Vagina (tissue), 2 donors: ENCODE data around the gene PI4KA. TPM values are rescaled to one million over a fixed set of nuclear protein-coding genes. Genes with fewer than 3 reads are reported as not detected.

ENCODE experiments used
- DNase-seq, 2 donors: peaks; one replicate each; pipeline ENCODE4 v3.0.0-alpha.2; 2017; ENCODE audit errors: extremely low spot score in 2 of 2
- H3K27ac ChIP-seq: fragments of 200-600 bp; sonication (generic); one replicate; pipeline ENCODE4 v1.5.1; 2019
- H3K27me3 ChIP-seq: fragments of 200-600 bp; sonication (generic); one replicate; pipeline ENCODE4 v1.5.1; 2019
- H3K36me3 ChIP-seq, 2 donors: fragments of 200-600 bp; sonication (generic); one replicate each; pipeline ENCODE4 v1.5.1; 2017 to 2019
- H3K4me1 ChIP-seq: fragments of 200-600 bp; sonication (generic); one replicate; pipeline ENCODE4 v1.5.1; 2019
- H3K4me3 ChIP-seq, 2 donors: fragments of 200-600 bp; sonication (generic); 1 replicate in 1 of 2; 2 replicates in 1 of 2; pipeline ENCODE4 v1.5.1; 2016 to 2019
- H3K9me3 ChIP-seq: fragments of 200-600 bp; sonication (generic); one replicate; pipeline ENCODE4 v1.5.1; 2019
- CTCF ChIP-seq, 3 experiments: fragments of 450-650 bp in 2 of 3; fragments of 200-600 bp in 1 of 3; sonication (generic) in 1 of 3; IDR thresholded peaks; one replicate each; pipeline ENCODE4 v1.5.1; 2017 to 2019; ENCODE audit warnings: antibody characterized with exemption in 3 of 3, mild to moderate bottlenecking in 2 of 3, moderate library complexity in 2 of 3
- POLR2A ChIP-seq, 2 donors: fragments of 450-650 bp; IDR thresholded peaks; one replicate each; pipeline ENCODE4 v1.6.1; 2017; ENCODE audit warnings: antibody characterized with exemption in 2 of 2, mild to moderate bottlenecking in 2 of 2, moderate library complexity in 2 of 2
- POLR2AphosphoS5 ChIP-seq, 2 donors: sonication (generic); formaldehyde crosslinking; IDR thresholded peaks; one replicate each; pipeline ENCODE4 v1.9.0; 2017; ENCODE audit warnings: antibody characterized with exemption in 2 of 2, mild to moderate bottlenecking in 2 of 2, low read depth in 1 of 2; ENCODE audit not compliant: insufficient read depth in 1 of 2
- intact Hi-C: fragments of 100-400 bp; cut with DNase I; formaldehyde crosslinking; loops from one replicate; pipeline ENCODE4 v1.15.1; 2023
- total RNA-seq: library from RNA; depleted of rRNA; stranded (reverse); fragments of >200 nt; gene quantifications from one replicate; pipeline ENCODE4 v1.2.3, GENCODE V29; 2016

The PI4KA gene
- total RNA-seq, 1 donor from 2014 or later = 135 TPM

- DNase-seq = no peak
- H3K36me3 ChIP-seq = peaks cover 0 to 17% of the 10 kb centered on the region in 2 donors
- TF ChIP-seq POLR2AphosphoS5 (IDR thresholded peaks at IDR 0.05; ENCODE audit: insufficient read depth in 1 of 2, low read depth in 1 of 2) = no peak
- no peak for TF ChIP-seq CTCF (IDR thresholded peaks at IDR 0.05)
- TF ChIP-seq POLR2A (IDR thresholded peaks at IDR 0.05) = no peak
- no peak overlapping the region for H3K27ac ChIP-seq
- H3K27me3 ChIP-seq = no peaks in the 10 kb centered on the region
- H3K4me1 ChIP-seq = peaks cover 47% of the 10 kb centered on the region
- intact Hi-C loops = no loop called here
- H3K4me3 ChIP-seq = no peak overlapping the region
- no peaks in the 10 kb centered on the region for H3K9me3 ChIP-seq
Measured at GRCh38 chr22:20869234-20869633, 10.6 kb upstream of the PI4KA start.

- Histone ChIP-seq H3K36me3 (peaks cover 0 to 17% of the 10 kb centered on the region in 2 donors), H3K27ac (peak overlapping the region; percentile 81), H3K4me1 (peaks cover 51% of the 10 kb centered on the region), H3K27me3 (no peaks in the 10 kb centered on the region), H3K4me3 (no peak overlapping the region), H3K9me3 (no peaks in the 10 kb centered on the region)
- no peak for DNase-seq
- TF ChIP-seq POLR2A (IDR thresholded peaks at IDR 0.05) = no peak
- no peak for TF ChIP-seq POLR2AphosphoS5 (IDR thresholded peaks at IDR 0.05; ENCODE audit: insufficient read depth in 1 of 2, low read depth in 1 of 2)
- no peak for TF ChIP-seq CTCF (IDR thresholded peaks at IDR 0.05)
- intact Hi-C loops = no loop called here
Measured at GRCh38 chr22:20868025-20868962, 9.7 kb upstream of the PI4KA start.

GRCh38 chr22:20867179-20868024, 8.8 kb upstream of the PI4KA start:
- H3K27ac ChIP-seq = peak overlapping the region; percentile 81
- H3K36me3 ChIP-seq = peaks cover 0 to 16% of the 10 kb centered on the region in 2 donors
- peaks cover 60% of the 10 kb centered on the region for H3K4me1 ChIP-seq
- intact Hi-C loops = no loop called here
- H3K27me3 ChIP-seq = no peaks in the 10 kb centered on the region
- no peak overlapping the region for H3K4me3 ChIP-seq
- H3K9me3 ChIP-seq = no peaks in the 10 kb centered on the region
- TF ChIP-seq CTCF (IDR thresholded peaks at IDR 0.05) (no peak), POLR2A (IDR thresholded peaks at IDR 0.05) (no peak), POLR2AphosphoS5 (IDR thresholded peaks at IDR 0.05; ENCODE audit: insufficient read depth in 1 of 2, low read depth in 1 of 2) (peak; percentile 20 to 89)
- no peak for DNase-seq

GRCh38 chr22:20866736-20867135, 8.1 kb upstream of the PI4KA start:
- peaks cover 0 to 9% of the 10 kb centered on the region in 2 donors for H3K36me3 ChIP-seq
- no peaks in the 10 kb centered on the region for H3K9me3 ChIP-seq
- H3K4me3 ChIP-seq = no peak overlapping the region
- peaks cover 66% of the 10 kb centered on the region for H3K4me1 ChIP-seq
- intact Hi-C loops = no loop called here
- DNase-seq = no peak
- peak overlapping the region; percentile 81 for H3K27ac ChIP-seq
- no peak for TF ChIP-seq POLR2AphosphoS5 (IDR thresholded peaks at IDR 0.05; ENCODE audit: insufficient read depth in 1 of 2, low read depth in 1 of 2)
- no peak for TF ChIP-seq CTCF (IDR thresholded peaks at IDR 0.05)
- H3K27me3 ChIP-seq = no peaks in the 10 kb centered on the region
